ENCODE results near the gene ANG.

ANG gene

DNA sequence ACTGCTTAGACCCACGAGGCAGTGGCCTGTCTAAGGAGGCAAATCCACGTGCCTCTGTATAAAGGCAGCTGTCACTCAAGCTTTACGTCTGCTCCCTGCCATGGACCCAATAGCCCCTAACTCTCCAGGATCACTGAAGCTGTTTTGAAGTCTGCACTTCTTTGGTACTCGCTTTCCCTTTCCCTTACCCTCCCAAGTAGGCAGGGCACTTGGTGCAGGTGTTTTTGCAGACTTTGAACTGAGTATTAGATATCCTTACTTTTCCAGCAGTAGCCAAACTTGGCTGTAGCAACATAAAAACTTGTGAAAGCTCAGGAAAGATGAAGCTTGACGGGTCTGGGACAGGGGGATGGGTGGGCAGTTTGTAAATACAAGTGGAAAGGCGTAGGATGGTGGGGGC is 29.2 kb upstream of the ANG start:
- TF ChIP-seq, protein P1, sequence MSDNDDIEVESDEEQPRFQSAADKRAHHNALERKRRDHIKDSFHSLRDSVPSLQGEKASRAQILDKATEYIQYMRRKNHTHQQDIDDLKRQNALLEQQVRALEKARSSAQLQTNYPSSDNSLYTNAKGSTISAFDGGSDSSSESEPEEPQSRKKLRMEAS (IDR thresholded peaks at IDR 0.05): no peak
- no peak for TF ChIP-seq YY1 (IDR thresholded peaks at IDR 0.05; ENCODE audit: low read depth)
- TF ChIP-seq RAD21 (IDR thresholded peaks at IDR 0.05; ENCODE audit: low read depth): no peak

DNA sequence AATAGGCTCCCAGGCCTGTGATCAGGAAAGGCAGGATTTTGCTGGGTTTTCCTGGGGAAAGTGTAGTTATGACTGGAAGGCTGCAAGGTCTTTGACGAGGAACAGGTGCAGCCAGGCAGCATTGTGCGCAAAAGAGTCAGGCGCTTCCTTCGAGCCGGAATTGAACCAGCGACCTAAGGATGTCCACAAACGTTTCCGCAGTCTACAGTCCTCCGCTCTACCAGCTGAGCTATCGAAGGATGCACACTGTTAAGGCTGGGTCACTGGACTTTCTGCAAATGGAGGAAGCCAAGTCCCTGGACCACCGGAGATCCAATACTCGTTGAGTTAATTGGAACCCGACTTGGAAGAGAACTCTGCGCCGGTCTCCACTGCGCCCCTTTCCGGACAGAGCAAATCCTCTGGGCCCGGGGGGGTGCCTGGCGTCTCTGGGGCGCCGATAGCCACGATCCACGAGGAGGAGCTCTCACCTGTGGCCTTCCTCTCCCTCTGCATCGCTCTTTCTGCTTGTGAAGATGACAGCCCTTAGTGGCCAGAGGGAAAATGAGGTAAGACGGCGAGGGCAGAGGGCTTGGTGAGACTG is 28.7 kb upstream of the ANG start:
- no peak for TF ChIP-seq TCF12 (IDR thresholded peaks at IDR 0.05; ENCODE audit: low read depth)
- TF ChIP-seq YY1 (IDR thresholded peaks at IDR 0.05; ENCODE audit: low read depth): no peak
- TF ChIP-seq TAF1 (IDR thresholded peaks at IDR 0.05; ENCODE audit: low read depth): no peak
- TF ChIP-seq, protein P1 (IDR thresholded peaks at IDR 0.05): no peak
- TF ChIP-seq RAD21 (IDR thresholded peaks at IDR 0.05; ENCODE audit: low read depth): no peak

DNA sequence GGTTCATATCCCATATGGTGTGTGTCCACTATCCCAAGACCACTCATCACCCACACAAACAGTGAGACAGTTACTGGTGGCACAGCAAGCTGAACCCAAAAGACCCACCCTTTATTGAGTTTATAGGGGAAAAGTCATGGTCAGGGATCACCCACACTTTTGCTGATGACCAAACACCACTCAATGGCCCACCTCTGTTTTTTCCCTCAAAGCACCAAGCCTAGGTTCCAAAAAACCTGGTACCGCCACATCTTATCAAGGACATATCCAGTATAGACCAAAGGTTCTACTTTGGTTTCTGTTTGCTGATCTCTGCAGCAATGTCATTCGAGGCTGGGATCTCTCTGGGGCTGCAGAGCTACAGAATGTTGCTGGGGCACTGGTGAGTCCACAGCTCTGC is 27.4 kb upstream of the ANG start:
- TF ChIP-seq, protein P2, sequence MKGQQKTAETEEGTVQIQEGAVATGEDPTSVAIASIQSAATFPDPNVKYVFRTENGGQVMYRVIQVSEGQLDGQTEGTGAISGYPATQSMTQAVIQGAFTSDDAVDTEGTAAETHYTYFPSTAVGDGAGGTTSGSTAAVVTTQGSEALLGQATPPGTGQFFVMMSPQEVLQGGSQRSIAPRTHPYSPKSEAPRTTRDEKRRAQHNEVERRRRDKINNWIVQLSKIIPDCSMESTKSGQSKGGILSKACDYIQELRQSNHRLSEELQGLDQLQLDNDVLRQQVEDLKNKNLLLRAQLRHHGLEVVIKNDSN (IDR thresholded peaks at IDR 0.05): no peak
- no peak for TF ChIP-seq NFIC (IDR thresholded peaks at IDR 0.05)
- TF ChIP-seq TEAD4 (IDR thresholded peaks at IDR 0.05): no peak
- no peak for TF ChIP-seq EGR1 (IDR thresholded peaks at IDR 0.05)
- TF ChIP-seq RAD21 (IDR thresholded peaks at IDR 0.05; ENCODE audit: low read depth): no peak
- TF ChIP-seq, protein P3, sequence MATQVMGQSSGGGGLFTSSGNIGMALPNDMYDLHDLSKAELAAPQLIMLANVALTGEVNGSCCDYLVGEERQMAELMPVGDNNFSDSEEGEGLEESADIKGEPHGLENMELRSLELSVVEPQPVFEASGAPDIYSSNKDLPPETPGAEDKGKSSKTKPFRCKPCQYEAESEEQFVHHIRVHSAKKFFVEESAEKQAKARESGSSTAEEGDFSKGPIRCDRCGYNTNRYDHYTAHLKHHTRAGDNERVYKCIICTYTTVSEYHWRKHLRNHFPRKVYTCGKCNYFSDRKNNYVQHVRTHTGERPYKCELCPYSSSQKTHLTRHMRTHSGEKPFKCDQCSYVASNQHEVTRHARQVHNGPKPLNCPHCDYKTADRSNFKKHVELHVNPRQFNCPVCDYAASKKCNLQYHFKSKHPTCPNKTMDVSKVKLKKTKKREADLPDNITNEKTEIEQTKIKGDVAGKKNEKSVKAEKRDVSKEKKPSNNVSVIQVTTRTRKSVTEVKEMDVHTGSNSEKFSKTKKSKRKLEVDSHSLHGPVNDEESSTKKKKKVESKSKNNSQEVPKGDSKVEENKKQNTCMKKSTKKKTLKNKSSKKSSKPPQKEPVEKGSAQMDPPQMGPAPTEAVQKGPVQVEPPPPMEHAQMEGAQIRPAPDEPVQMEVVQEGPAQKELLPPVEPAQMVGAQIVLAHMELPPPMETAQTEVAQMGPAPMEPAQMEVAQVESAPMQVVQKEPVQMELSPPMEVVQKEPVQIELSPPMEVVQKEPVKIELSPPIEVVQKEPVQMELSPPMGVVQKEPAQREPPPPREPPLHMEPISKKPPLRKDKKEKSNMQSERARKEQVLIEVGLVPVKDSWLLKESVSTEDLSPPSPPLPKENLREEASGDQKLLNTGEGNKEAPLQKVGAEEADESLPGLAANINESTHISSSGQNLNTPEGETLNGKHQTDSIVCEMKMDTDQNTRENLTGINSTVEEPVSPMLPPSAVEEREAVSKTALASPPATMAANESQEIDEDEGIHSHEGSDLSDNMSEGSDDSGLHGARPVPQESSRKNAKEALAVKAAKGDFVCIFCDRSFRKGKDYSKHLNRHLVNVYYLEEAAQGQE (IDR thresholded peaks at IDR 0.05; ENCODE audit: low read depth): no peak
- TF ChIP-seq TAF1 (IDR thresholded peaks at IDR 0.05; ENCODE audit: low read depth): no peak
- TF ChIP-seq, protein P1 (IDR thresholded peaks at IDR 0.05): no peak
- TF ChIP-seq EP300 (IDR thresholded peaks at IDR 0.05; ENCODE audit: borderline replicate concordance): no peak
- no peak for TF ChIP-seq YY1 (IDR thresholded peaks at IDR 0.05; ENCODE audit: low read depth)
- TF ChIP-seq TCF12 (IDR thresholded peaks at IDR 0.05; ENCODE audit: low read depth): no peak
- TF ChIP-seq FOXM1 (IDR thresholded peaks at IDR 0.05; ENCODE audit: borderline replicate concordance, low read depth): no peak
- no peak for TF ChIP-seq ZBTB7A (IDR thresholded peaks at IDR 0.05; ENCODE audit: low read depth)
- no peak for TF ChIP-seq CREB1 (IDR thresholded peaks at IDR 0.05; ENCODE audit: low read depth)
- TF ChIP-seq CEBPB (IDR thresholded peaks at IDR 0.05): no peak

DNA sequence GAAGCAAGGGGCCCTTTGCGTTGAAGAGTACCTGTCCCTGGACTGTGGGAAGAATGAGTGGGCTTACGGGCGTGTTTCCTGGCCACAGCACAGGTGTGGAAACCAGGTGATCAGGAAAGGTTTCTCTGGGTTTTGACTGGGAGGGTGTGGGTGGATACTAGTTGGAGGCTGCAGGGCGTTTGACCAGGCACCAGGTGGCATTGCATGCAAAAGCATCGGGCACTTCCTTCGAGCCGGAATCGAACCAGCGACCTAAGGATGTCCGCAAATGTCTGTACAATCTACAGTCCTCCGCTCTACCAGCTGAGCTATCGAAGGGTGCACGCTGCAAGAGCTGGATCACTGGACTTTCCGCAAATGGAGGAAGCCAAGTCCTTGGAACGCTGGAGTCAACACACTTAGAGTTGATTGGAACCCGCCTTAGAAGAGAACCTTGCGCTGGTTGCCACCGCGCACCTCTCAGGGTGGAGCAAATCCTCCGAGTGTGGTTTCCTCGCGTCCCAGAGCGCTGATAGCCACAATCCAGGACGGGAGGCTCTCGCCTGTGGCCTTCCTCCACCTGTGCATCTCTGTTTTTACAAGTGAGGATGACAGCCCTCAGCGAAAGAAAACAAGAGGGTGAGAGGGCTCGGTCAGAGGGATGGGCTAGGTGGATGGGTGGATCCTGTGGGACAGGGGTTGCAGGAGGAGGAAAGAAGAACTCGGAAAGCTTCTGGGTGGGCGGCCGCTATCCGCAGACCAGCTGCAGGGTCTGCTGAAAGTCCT is 25.4 kb upstream of the ANG start:
- TF ChIP-seq EP300 (IDR thresholded peaks at IDR 0.05; ENCODE audit: borderline replicate concordance): no peak
- TF ChIP-seq TAF1 (IDR thresholded peaks at IDR 0.05; ENCODE audit: low read depth): no peak
- TF ChIP-seq CREB1 (IDR thresholded peaks at IDR 0.05; ENCODE audit: low read depth): no peak
- TF ChIP-seq, protein P3 (IDR thresholded peaks at IDR 0.05; ENCODE audit: low read depth): no peak
- TF ChIP-seq YY1 (IDR thresholded peaks at IDR 0.05; ENCODE audit: low read depth): no peak
- peak; percentile 30; the same call in 1 of the 2 replicates for TF ChIP-seq TEAD4 (IDR thresholded peaks at IDR 0.05)
- TF ChIP-seq RAD21 (IDR thresholded peaks at IDR 0.05; ENCODE audit: low read depth): peak; percentile 63
- no peak for TF ChIP-seq EGR1 (IDR thresholded peaks at IDR 0.05)
- no peak for TF ChIP-seq NFIC (IDR thresholded peaks at IDR 0.05)
- TF ChIP-seq ZBTB7A (IDR thresholded peaks at IDR 0.05; ENCODE audit: low read depth): no peak
- TF ChIP-seq FOXM1 (IDR thresholded peaks at IDR 0.05; ENCODE audit: borderline replicate concordance, low read depth): no peak
- TF ChIP-seq, protein P2 (IDR thresholded peaks at IDR 0.05): no peak
- TF ChIP-seq TCF12 (IDR thresholded peaks at IDR 0.05; ENCODE audit: low read depth): no peak
- TF ChIP-seq, protein P1 (IDR thresholded peaks at IDR 0.05): no peak
- TF ChIP-seq CEBPB (IDR thresholded peaks at IDR 0.05): no peak

DNA sequence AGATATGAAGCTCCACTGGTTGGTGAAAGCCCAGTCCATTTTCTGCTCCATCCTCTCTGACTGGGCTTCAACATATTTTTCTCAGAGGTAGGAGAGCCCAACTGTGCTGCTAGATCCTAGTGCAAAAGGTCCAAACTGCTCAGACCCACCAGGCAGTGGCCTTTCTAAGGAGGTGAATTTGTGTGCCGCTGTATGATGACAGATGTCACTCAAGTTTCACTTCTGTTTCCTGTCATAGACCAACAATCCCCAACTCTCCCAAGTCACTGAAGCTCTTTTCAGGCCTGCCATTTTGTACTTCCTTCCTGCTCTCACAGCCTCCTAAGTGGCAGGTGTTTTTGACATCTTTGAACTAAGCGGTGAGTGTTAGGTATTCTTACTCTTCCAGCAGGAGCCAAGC is 20.6 kb upstream of the ANG start:
- TF ChIP-seq CEBPB (IDR thresholded peaks at IDR 0.05): no peak
- TF ChIP-seq, protein P1 (IDR thresholded peaks at IDR 0.05): no peak
- TF ChIP-seq EGR1 (IDR thresholded peaks at IDR 0.05): no peak
